ENCODE measurements around the gene SPATA19.
A peak's percentile ranks its signal among the peaks of the same experiment; 100 is the strongest.

- TF ChIP-seq RAD21 (IDR thresholded peaks at IDR 0.05; ENCODE audit: low read depth) (peak; percentile 76), EP300 (IDR thresholded peaks at IDR 0.05; ENCODE audit: borderline replicate concordance) (no peak), MAX (IDR thresholded peaks at IDR 0.05) (no peak), FOXM1 (IDR thresholded peaks at IDR 0.05; ENCODE audit: borderline replicate concordance, low read depth) (no peak), TAF1 (IDR thresholded peaks at IDR 0.05; ENCODE audit: low read depth) (no peak), CREB1 (IDR thresholded peaks at IDR 0.05; ENCODE audit: low read depth) (no peak), ZBTB7A (IDR thresholded peaks at IDR 0.05; ENCODE audit: low read depth) (no peak), EGR1 (IDR thresholded peaks at IDR 0.05) (no peak), USF1 (IDR thresholded peaks at IDR 0.05) (no peak), YY1 (IDR thresholded peaks at IDR 0.05; ENCODE audit: low read depth) (no peak), CEBPB (IDR thresholded peaks at IDR 0.05) (no peak), TCF12 (IDR thresholded peaks at IDR 0.05; ENCODE audit: low read depth) (no peak)
Observed at GRCh38 chr11:133834682-133835592, 10.4 kb downstream of the SPATA19 start.
